Astrocyte of the spinal cord (primary cell): ENCODE results near the gene SOHLH1.

ENCODE experiments used
- DNase-seq: peaks from one replicate; pipeline ENCODE4 v3.0.0; 2011; ENCODE audit warnings: low read depth, low spot score
- H3K4me3 ChIP-seq: 2 replicates; pipeline ENCODE4 v1.5.1; 2011; ENCODE audit warnings: low read depth, mild to moderate bottlenecking, low read length, moderate library complexity
- in situ Hi-C: cut with HindIII; loops from 2 replicates; pipeline ENCODE4 v1.10.0; 2017; ENCODE audit warnings: low sequenced_read_pairs
- TF ChIP-seq, protein P1 (sequence below): IDR thresholded peaks from 2 replicates; pipeline ENCODE4 v1.5.1; 2012; ENCODE audit warnings: low read depth, mild to moderate bottlenecking, low read length, inconsistent platforms

The SOHLH1 gene

DNA sequence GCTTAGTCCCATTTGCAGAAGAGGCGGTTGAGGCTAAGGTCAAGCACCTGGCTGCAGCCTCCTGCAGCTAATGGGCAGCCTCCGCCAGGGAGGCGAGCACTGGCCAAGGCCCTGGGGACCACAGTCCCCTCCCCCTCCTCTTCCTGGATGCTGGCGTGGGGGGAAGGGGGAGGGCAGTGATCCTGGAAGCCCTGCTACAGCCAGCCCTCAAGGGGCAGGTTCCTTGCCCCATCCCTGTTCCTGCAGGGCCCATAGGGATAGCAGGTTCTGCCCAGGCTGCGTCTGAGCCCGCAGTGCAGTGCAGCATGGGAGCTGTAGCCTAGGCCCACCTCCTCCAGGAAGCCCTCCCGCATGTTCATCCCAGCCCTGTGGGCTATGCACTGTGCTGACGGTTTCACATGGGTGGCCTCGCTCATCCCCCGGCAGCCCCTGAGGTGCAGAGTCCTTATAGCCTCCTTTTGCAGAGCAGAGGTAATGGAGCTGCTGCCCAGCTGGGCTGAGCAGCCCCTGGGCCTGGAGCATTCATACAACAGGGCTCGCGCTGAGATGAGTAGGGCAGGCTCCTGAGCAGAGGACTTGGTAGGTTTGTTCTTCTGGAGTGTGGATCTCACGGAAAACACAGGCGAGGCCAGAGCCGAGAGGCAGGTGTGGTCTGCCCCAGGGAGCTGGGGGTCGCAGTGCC, 38.7 kb upstream of the SOHLH1 start:
- no peak for DNase-seq
- TF ChIP-seq, protein P1, sequence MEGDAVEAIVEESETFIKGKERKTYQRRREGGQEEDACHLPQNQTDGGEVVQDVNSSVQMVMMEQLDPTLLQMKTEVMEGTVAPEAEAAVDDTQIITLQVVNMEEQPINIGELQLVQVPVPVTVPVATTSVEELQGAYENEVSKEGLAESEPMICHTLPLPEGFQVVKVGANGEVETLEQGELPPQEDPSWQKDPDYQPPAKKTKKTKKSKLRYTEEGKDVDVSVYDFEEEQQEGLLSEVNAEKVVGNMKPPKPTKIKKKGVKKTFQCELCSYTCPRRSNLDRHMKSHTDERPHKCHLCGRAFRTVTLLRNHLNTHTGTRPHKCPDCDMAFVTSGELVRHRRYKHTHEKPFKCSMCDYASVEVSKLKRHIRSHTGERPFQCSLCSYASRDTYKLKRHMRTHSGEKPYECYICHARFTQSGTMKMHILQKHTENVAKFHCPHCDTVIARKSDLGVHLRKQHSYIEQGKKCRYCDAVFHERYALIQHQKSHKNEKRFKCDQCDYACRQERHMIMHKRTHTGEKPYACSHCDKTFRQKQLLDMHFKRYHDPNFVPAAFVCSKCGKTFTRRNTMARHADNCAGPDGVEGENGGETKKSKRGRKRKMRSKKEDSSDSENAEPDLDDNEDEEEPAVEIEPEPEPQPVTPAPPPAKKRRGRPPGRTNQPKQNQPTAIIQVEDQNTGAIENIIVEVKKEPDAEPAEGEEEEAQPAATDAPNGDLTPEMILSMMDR: no peak
- no peak overlapping the region for H3K4me3 ChIP-seq
- in situ Hi-C loops: no loop called here

DNA sequence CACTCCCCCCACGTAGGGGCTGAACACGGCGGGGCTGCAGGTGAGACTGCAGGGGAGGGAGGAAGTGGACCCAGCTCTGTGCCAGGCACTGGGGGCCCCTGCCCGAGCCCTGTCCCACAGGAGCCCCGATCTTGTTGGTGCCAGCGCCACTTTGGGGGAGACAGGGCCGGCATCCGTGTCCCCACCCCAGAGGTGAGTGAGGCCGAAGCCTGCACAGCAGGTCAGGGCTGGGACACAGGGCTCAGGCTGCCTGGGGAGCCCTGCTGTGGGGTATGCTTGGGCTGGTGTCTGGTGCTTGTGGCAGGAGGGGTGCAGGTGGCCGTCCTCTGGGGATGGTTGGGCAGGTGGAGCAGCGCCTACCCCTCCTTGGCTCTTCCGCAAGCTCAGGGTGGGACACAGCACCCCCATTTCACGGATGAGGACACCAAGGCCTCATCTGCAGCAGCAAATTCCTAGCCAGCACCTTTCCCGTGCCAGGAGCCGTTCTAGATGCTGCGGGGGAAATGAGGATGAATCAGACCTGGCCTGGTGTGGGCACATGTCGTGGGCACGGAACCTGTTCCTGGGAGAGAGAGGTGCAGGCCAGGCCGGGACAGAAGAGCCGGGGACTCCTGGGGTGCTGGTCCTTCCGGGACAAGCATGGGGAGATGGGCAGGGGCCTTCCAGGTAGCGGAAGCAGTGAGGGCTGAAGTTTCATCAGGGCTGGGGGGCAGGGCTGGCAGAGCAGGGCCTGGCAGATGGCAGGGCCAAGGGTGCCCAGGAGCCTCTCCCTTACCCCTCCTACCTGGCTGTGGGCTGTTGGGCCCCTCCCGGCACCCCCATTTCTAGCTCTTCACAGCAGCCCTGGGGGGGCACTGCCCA, 37.9 kb upstream of the SOHLH1 start:
- TF ChIP-seq, protein P1: no peak
- in situ Hi-C loops: no loop called here
- H3K4me3 ChIP-seq: no peak overlapping the region
- DNase-seq: no peak

DNA sequence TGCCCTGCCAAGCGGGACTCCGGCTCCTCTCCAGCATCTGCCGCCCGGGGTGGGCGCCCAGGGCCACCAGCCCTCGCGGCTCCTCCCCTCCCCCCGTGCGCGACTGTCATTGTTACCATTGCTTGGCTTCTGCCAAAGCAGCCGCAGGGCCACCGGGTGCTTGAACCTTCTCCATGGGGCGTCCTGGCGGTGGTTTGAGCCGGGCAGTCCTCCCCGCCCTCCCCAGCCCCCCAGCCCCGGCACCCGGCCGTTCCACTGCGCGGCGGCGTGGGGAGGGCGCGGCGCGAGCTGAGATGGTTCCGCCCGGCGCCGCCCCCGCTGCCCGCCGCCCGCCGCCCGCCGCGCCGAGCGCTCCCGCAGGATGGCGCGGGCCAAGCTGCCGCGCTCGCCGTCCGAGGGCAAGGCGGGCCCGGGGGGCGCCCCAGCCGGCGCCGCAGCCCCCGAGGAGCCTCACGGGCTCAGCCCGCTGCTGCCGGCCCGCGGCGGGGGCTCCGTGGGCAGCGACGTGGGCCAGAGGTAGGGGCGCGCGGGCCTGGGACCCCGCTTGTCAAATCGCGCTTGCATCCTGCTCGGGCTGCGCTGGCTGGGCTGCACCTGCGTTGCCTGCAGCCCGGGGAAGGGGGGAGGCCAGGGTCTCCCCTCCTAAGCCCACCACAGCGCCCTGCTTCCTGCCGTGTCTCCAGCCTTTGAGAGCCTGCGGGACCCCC, 37.1 kb upstream of the SOHLH1 start:
- no peak for DNase-seq
- in situ Hi-C loops: no loop called here
- TF ChIP-seq, protein P1: no peak
- H3K4me3 ChIP-seq: no peak overlapping the region

DNA sequence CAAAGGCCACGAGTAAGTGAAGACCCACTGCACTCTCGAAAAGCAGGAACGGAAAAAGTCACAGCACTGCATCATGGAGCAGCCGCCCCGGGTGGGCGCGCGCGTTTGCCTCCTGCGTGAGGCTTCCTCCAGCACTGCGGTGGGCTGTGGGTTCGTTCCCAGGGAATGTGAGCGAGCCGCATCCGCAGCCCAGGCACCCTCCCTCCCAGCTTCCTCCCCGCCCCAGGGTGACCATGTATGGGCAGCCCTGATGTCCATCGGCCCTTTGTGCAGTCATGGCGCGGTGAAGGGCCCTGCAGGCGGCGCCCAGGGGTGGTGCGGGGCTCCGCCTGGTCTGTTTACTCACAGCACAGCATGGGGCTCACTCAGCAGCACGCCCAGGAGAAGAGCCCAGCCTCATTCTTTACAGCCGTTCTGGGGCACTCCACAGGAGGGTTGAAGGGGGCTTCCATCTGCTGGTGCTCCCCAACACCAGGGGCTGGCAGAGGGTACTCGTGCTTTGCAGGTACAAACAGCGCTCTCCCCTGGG, 35.4 kb upstream of the SOHLH1 start:
- in situ Hi-C loops: no loop called here
- TF ChIP-seq, protein P1: no peak
- DNase-seq: no peak
- no peak overlapping the region for H3K4me3 ChIP-seq

DNA sequence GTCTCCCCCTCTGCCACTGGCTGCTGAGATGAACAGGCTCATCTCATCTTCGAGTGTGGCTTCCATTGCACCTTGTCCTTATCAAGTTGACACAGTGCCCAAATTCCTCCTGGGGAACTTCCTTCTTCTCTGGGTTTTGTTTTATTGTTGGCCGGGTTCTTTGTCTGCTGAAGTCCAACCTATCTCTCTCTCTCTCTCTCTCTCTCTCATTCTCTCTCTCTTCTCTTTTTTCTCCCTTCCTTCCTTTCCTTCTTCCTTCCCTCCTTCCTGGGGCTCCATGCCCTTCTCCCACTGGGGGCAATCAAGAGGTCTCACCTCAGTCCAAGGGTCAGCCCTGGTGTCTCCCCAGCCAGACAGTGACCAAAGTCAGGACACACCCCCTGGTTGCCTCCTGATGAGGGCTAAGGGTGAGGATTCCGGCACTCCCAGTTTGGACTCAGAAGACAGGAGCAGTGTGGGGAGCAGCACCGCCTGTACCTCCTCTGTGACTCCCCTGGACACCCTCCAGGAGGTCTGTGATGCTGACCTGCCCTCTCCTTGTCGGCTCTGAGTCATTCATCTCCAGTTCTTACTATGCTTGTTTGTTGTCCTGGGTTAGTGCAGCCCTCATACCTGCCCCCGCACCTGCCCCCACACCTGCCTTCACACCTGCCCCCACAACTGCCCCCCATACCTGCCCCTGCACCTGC, 33.4 kb upstream of the SOHLH1 start:
- H3K4me3 ChIP-seq: no peak overlapping the region
- no peak for DNase-seq
- TF ChIP-seq, protein P1: no peak
- in situ Hi-C loops: no loop called here

DNA sequence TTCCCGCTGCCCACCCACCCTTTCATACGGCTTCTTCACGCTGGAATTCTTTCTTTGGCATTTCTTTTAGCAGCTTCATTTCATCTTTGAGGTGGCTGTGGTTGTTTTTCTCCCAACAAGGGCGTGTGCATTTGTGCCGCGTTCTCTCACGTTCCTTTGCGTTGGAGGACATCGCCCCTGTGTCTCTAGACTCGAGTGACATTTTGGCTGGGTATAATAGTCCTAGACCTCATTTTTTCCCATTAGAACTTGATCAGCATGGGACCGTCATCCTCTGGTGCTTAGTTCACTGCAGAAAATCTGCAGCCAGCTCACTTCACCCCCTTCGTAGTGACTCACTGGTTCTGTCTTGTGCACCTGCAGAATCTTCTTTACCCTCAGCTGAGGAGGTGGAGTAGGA, 32.2 kb upstream of the SOHLH1 start:
- in situ Hi-C loops: no loop called here

More for the DNA sequence above, 32.2 kb upstream of the SOHLH1 start:
- no peak overlapping the region for H3K4me3 ChIP-seq
- TF ChIP-seq, protein P1: no peak
- DNase-seq: no peak
